Heart left ventricle (tissue), 13 donors: ENCODE measurements around the gene PER1.

Source experiments
- POLR2A ChIP-seq, 2 donors: fragments of 450-650 bp; IDR thresholded peaks; one replicate each; pipeline ENCODE4 v1.6.1; 2017; ENCODE audit warnings: antibody characterized with exemption in 2 of 2, mild to moderate bottlenecking in 2 of 2, moderate library complexity in 2 of 2
- TF ChIP-seq, protein P1 (sequence below), 12 donors: fragments of 200-600 bp; sonication (generic) in 4 of 12; IDR thresholded peaks; one replicate each; pipeline versions ENCODE4 v1.5.0 to v1.8.0; 2018 to 2022; ENCODE audit warnings: antibody characterized with exemption in 12 of 12, mild to moderate bottlenecking in 5 of 12
- donor health status: ischemic (EF 13 %, LVEDD 7.1; RV severe dilation, severe dysfunction).
- donor health status: DM: no; HTN: yes; CAD: no.
- donor health status: DM: no; HTN: no; CAD: no.
- donor health status: ischemic (EF 25% LVEDD 6.9; RV normal size, moderate dysfunction).
- donor health status: ischemic (EF 25% LVEDD 5.7; RV mildly dilated, moderate dysfunction).
- donor health status: ischemic (EF 35%, LVEDD 5.7; RV mildly dilated, moderate dysfunction).
- donor health status: nonischemic (EF 11% LVEDD 7.7; RV severe dilation, severe dysfunction).
- donor health status: DM: yes; HTN: yes; CAD: no.
- donor health status: PGD.
- donor health status: ischemic (EF 29% LVEDD 5.4; RV normal size, mild dysfunction).
- donor health status: nonischemic (EF 23%, LVEDD 6.1; RV moderate dilation, normal function).

DNA sequence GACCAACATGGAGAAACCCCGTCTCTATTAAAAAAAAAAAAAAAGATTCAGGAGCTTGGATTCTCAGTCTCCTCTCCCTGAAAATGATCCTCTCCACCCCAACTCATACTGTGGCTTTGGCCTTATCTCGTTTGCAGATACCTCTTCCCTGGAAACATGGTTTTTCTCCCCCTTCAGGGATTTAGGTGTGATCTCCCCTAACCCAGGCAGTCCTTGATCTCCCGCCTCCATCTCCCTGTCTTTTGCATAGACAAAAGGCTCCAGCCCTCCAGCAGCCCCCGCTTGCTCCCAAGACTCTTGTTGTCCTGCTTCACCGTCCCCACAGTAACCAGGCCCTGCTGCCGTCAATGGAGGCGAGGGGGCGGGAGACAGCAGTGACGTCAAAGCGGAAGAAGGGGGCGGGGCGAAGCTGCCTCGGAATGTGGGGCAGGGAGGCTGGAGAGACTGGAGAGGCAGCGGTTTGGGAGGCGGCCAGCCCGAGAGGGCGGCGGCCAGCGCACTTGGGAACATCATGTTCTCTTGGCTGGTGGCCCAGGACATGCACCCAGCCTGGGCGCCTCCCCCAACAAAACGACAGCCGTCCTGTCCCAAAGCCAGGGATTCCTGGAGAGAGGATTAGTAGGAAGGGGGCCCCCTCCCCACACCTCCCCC lies 1.9 kb upstream of the PER1 start:
- TF ChIP-seq, protein P1, sequence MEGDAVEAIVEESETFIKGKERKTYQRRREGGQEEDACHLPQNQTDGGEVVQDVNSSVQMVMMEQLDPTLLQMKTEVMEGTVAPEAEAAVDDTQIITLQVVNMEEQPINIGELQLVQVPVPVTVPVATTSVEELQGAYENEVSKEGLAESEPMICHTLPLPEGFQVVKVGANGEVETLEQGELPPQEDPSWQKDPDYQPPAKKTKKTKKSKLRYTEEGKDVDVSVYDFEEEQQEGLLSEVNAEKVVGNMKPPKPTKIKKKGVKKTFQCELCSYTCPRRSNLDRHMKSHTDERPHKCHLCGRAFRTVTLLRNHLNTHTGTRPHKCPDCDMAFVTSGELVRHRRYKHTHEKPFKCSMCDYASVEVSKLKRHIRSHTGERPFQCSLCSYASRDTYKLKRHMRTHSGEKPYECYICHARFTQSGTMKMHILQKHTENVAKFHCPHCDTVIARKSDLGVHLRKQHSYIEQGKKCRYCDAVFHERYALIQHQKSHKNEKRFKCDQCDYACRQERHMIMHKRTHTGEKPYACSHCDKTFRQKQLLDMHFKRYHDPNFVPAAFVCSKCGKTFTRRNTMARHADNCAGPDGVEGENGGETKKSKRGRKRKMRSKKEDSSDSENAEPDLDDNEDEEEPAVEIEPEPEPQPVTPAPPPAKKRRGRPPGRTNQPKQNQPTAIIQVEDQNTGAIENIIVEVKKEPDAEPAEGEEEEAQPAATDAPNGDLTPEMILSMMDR (IDR thresholded peaks at IDR 0.05) = no peak
- TF ChIP-seq POLR2A (IDR thresholded peaks at IDR 0.05) = peak; percentile 67 to 87
